HG03135 (cell line): ENCODE data around the gene ETFRF1.

ENCODE experiments used
- ATAC-seq: cut with Tn5 transposase; IDR thresholded peaks from one replicate; pipeline ENCODE4 v1.9.1; 2021; ENCODE audit warnings: mild to moderate bottlenecking, moderate library complexity; ENCODE audit not compliant: unreplicated experiment

Gene ETFRF1

GRCh38 chr12:25208554-25208953 lies 13.5 kb downstream of the ETFRF1 start:
- ATAC-seq = no peak

- no peak for ATAC-seq
Measured at GRCh38 chr12:25213338-25213737, 18.3 kb downstream of the ETFRF1 start.

GRCh38 chr12:25236190-25236589 lies 41.2 kb downstream of the ETFRF1 start:
- no peak for ATAC-seq

GRCh38 chr12:25236626-25237025 lies 41.6 kb downstream of the ETFRF1 start:
- ATAC-seq = no peak

- peak; percentile 55 for ATAC-seq
Measured at GRCh38 chr12:25241167-25242020, 46.4 kb downstream of the ETFRF1 start.

DNA sequence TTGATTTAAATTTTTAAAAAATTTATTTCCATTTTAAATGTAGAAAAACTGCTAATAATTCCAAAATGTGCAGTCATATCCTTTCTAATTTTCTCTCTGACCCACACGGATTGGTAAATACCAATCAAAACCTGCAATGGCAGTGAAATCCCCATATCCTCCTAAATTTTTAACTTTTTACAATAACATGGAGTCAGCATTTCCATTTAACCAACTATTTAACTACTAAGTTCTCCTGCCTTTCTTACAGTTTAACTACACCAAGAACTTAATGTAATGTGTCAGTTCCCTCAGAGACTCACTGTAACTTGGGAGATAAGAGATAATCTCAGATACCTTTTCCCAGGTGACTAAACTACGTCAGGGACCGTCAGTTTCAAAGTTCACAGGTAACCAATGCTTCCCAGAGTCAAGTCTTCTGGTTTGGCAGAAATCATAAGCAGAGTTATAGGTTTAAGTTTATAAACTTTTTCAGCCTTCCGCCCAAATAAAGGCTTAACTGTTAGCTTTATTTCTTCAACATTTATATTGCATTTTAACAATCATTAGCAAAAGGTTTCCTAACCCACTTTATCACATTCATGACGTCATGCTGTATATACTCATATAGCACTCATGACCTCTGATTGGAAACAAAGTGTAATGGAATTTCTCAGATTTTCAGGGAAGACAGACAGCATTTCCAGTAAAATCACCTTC lies 48.1 kb downstream of the ETFRF1 start:
- ATAC-seq = no peak

GRCh38 chr12:25243680-25243990 lies 48.6 kb downstream of the ETFRF1 start:
- ATAC-seq = no peak

GRCh38 chr12:25245491-25245890 lies 50.5 kb downstream of the ETFRF1 start:
- ATAC-seq = no peak

- no peak for ATAC-seq
Measured at GRCh38 chr12:25248137-25248536, 53.1 kb downstream of the ETFRF1 start.

DNA sequence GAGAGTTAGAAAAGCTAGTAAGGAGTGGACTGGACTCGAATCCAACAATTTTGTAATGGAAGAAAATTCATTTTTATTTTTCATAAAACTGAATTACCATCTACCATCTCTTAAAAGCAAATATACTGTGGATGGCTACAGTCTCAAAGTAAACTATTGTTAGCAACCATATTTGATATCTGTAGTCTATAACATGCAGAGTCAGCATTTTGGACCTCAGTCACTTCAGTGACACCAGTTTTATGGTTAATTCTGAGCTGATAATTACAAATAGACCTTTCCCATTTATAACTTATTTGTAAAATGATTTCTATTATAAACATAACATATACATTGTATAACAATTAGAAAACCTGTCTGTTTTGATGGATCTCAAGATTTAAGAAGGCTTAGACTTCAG lies 53.7 kb downstream of the ETFRF1 start:
- ATAC-seq = no peak

DNA sequence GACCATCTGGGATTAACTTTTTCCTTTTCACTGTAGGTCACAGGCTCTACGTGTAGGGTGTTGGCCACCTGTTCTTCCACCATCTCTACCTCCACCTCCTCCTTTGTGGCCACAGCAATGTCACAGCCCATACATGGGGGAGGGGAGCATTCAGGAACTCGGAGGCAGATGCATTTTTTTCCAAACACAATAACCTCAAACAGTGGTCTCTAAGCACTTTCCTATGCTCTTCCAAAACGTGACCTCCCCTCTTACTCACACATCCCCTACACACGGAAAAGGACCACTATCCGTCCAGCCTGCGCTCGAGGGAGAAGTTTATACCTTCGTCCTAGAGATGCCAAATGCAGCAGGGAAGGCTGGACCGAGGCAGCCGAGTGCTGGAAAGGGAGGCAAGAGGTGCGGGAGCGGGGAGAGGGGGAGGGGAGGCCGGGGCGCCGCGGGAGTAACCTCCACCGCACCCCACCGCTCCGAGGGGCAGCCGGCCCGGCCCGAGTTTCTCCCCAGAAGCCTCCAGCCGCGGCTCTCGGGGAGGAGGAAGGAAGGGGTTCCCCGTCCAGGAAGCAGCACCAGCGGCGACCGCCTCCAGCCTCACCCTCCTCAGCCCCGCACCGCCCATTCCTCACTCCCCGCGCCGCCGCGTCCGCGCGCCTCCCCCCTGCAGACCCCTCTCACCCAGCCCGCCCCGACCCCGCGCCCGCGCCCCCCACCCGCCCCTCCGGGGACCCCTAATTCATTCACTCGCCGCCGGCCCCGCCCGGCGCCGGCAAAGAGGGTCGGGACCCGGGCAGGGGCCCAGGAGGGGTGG lies 55.1 kb downstream of the ETFRF1 start:
- peak; percentile 26 for ATAC-seq

GRCh38 chr12:25250744-25251730 lies 56.0 kb downstream of the ETFRF1 start, which contains the start of gene KRAS:
KRAS (minus strand) TSS chr12:25250929.
- peak; percentile 79 for ATAC-seq

DNA sequence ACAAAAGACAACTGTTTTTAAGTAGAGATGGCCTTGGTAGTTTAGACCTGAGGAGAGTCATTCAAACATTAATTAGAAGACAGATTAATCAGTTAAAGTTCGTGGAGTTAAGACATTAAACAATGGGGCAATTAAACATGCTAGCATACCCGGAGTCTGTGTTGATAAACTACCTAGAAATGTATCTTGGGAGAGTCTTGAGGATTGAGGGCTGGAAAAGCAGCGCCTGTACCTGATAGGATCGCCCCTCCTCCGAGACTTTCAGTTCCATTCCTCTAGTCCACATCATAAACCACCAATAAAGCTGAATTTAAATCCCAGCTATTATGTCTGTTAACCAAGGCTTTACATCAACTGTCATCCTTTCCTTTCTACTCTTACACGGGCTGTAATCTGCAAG lies 56.7 kb downstream of the ETFRF1 start:
- ATAC-seq = no peak

GRCh38 chr12:25252946-25253345 lies 57.9 kb downstream of the ETFRF1 start:
- ATAC-seq = no peak

DNA sequence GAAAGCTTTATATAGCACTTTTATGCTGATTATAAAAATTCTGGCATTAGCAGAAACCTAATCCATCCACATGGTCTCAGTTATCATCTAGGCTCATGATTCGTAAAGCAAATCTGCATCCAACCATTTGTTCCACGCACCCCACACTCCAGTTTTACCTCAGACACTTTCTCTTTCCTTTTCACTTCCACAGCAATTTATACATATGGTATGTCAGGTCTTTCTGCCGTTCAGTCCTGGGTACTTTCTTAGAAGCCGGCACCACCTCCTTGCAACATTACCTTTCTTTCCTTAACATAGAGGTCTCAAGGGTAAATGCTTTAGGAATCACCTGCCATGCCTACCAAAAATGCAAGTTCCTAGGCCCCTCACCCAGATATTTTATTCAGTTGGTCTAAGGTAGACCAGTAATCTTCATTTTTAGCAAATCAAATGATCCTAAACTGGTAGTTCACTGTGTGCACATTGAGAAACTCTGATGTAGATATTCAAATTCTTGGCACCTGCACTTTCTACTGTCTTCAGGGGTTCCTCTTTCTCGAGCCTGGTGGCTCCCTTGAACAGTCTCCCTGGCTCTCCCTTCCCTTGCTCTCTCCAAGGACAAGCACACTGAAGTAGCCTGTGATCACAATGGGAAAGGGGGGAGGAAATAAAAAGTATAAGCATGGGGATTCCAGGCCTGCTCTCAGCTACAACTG lies 58.5 kb downstream of the ETFRF1 start:
- no peak for ATAC-seq

DNA sequence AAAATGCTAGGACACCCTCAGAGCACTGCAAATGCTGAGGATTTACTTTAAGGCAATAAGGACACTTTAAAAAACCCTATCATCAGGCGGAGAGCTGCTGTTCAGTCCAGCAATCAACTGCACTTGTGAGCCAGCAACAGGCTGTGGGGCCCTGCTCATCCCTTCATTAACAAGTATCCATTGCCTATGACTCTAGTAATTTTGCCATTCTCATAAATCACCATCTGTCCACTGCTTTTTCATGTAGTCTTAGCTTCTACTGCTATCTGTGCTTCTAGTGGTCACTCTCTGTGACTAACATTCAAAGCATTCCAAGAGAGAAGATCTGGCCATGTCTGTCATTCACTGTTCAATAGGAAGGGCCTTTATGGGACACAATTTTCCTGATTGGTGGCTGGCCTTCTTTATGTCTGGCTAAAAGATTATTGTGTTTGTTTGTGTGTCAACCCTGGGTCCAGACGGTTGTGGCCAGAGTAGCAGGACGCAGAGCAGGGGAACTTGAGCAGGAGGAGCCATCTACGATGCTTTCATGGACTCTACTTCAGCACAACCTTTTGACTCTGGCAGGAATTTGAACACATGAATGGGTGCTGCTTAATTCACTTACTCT lies 59.3 kb downstream of the ETFRF1 start:
- ATAC-seq = no peak
